Measurements from ENCODE around the gene PROCR.
"Not testable (repeated sequence)": the region's sequence is repeated elsewhere in the genome, so short reads cannot be mapped to it uniquely, and the experiment has no call there.

The PROCR gene

GRCh38 chr20:35171438-35171752, 477 bp upstream of the PROCR start:
- Histone ChIP-seq H3K27me3 (no peaks in the 10 kb centered on the region), H3K36me3 (peaks cover 0 to 10% (median under 1%) of the 10 kb centered on the region in 11 experiments; a peak in 12 of 22 replicates), H3K4me2 (peak overlapping the region; percentile 67 to 92 (median 79)), H3K9me3 (replicated peaks in 1 of 11) (no peaks in the 10 kb centered on the region), H3K4me3 (peak overlapping the region; percentile 36 to 69 (median 54); a peak in 16 of 20 replicates), H4K20me1 (no peaks in the 10 kb centered on the region), H3K9ac (peak overlapping the region in 7 of 11 experiments; percentile 57 to 79 (median 65); a peak in 10 of 22 replicates), H3K27ac (peak overlapping the region in 4 of 11 experiments; percentile 52 to 76 (median 72); a peak in 5 of 22 replicates), H3K4me1 (peaks cover 10 to 30% (median 17%) of the 10 kb centered on the region in 10 experiments; a peak in 19 of 20 replicates)
- TF ChIP-seq Cebpa-rat (IDR thresholded peaks at IDR 0.05), result no peak

DNA sequence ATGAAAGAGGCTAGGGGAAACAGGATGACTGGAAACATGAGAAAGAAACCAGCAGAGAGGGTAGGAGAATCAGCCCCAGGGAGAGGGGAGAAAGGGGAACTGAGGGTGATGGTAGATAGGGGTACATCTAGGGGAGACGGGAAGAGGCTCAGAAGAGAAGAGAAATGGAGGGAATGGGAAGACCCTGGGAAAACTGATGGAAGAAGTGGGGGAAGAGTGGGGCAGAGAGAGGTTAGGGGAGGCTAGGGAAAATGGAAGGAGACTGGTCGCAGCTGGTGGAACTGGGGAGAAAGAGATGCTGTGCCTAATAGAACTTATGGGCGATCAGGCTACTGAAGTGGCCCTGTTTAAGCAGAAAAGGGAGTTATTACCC, 548 bp downstream of the PROCR start:
- TF ChIP-seq Cebpa-rat (IDR thresholded peaks at IDR 0.05), result no peak
- Histone ChIP-seq H4K20me1 (no peaks in the 10 kb centered on the region), H3K4me2 (peak overlapping the region; percentile 67 to 92 (median 79); a peak in 21 of 22 replicates), H3K27me3 (no peaks in the 10 kb centered on the region), H3K9me3 (replicated peaks in 1 of 11) (no peaks in the 10 kb centered on the region), H3K9ac (peak overlapping the region; percentile 11 to 79 (median 61); a peak in 20 of 22 replicates), H3K4me3 (peak overlapping the region in 8 of 10 experiments; percentile 36 to 69 (median 56); a peak in 17 of 20 replicates), H3K27ac (peak overlapping the region in 7 of 11 experiments; percentile 24 to 76 (median 56); a peak in 12 of 22 replicates), H3K4me1 (peaks cover 10 to 26% (median 15%) of the 10 kb centered on the region in 10 experiments; a peak in 19 of 20 replicates), H3K36me3 (peaks cover 0 to 18% (median 5%) of the 10 kb centered on the region in 11 experiments; a peak in 12 of 22 replicates)

DNA sequence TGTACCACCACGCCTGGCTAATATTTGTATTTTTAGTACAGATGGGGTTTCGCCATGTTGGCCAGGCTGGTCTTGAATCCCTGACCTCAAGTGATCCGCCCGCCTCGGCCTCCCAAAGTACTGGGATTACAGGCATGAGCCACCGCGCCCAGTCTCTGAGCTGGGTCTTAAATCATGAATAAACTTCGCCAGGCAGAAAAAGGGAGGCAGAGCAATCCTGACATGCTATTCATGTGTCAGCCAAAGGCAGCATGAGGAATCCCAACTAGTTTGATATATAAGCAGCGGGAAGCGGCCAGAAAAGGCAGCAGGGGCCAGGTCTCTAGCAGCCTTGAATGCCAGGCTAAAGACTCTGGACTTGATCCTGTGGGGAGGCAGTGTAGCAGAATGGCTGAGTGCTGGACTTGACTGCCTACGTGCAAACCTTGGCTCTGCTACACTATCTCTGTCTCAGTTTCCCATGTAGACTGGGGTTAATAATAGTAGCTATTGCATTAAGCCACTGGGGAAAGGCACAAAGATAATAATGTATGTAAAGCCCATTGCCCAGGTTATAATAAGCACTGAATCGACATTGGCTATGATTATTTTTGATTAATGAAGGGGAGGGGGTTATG, 1.8 kb downstream of the PROCR start:
- Histone ChIP-seq H4K20me1 (no peaks in the 10 kb centered on the region), H3K27ac (no peak overlapping the region), H3K36me3 (peaks cover 0 to 24% (median 5%) of the 10 kb centered on the region in 11 experiments; a peak in 12 of 22 replicates), H3K4me2 (peak overlapping the region in 4 of 11 experiments; percentile 1 to 92 (median 62); a peak in 4 of 22 replicates), H3K9me3 (replicated peaks in 1 of 11) (no peaks in the 10 kb centered on the region), H3K4me1 (peaks cover 10 to 26% (median 15%) of the 10 kb centered on the region in 10 experiments; a peak in 19 of 20 replicates), H3K9ac (no peak overlapping the region), H3K27me3 (no peaks in the 10 kb centered on the region), H3K4me3 (no peak overlapping the region)
- TF ChIP-seq Cebpa-rat (IDR thresholded peaks at IDR 0.05), result no peak

GRCh38 chr20:35174458-35175216, 2.8 kb downstream of the PROCR start:
- no peak for TF ChIP-seq Cebpa-rat (IDR thresholded peaks at IDR 0.05)
- H3K4me3 ChIP-seq, result no peak overlapping the region
- H3K4me2 ChIP-seq, result peak overlapping the region in 1 of 11 experiments; percentile 92; a peak in 1 of 22 replicates

DNA sequence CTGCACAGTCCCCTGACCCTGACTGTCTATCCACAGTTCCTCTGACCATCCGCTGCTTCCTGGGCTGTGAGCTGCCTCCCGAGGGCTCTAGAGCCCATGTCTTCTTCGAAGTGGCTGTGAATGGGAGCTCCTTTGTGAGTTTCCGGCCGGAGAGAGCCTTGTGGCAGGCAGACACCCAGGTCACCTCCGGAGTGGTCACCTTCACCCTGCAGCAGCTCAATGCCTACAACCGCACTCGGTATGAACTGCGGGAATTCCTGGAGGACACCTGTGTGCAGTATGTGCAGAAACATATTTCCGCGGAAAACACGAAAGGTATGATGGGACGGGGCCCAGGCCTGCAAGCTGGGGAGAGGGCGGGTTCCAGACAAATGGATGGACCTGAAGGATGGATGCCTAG, 4.3 kb downstream of the PROCR start:
- Histone ChIP-seq H3K9me3 (replicated peaks in 1 of 11) (no peaks in the 10 kb centered on the region), H3K4me1 (peaks cover 10 to 26% (median 15%) of the 10 kb centered on the region in 10 experiments; a peak in 19 of 20 replicates), H3K4me3 (no peak overlapping the region), H3K4me2 (no peak overlapping the region), H3K36me3 (peaks cover 0 to 40% (median 5%) of the 10 kb centered on the region in 11 experiments; a peak in 12 of 22 replicates), H3K27ac (no peak overlapping the region), H3K27me3 (no peaks in the 10 kb centered on the region), H4K20me1 (no peaks in the 10 kb centered on the region), H3K9ac (no peak overlapping the region)
- no peak for TF ChIP-seq Cebpa-rat (IDR thresholded peaks at IDR 0.05)

More at GRCh38 chr20:35174458-35175216, 2.8 kb downstream of the PROCR start:
- H3K9me3 ChIP-seq (replicated peaks in 1 of 11), result no peaks in the 10 kb centered on the region
- no peaks in the 10 kb centered on the region for H4K20me1 ChIP-seq
- no peak overlapping the region for H3K27ac ChIP-seq
- H3K36me3 ChIP-seq, result peaks cover 0 to 33% (median 5%) of the 10 kb centered on the region in 11 experiments; a peak in 12 of 22 replicates
- H3K27me3 ChIP-seq, result no peaks in the 10 kb centered on the region
- H3K4me1 ChIP-seq, result peaks cover 10 to 26% (median 15%) of the 10 kb centered on the region in 10 experiments; a peak in 19 of 20 replicates
- no peak overlapping the region for H3K9ac ChIP-seq

DNA sequence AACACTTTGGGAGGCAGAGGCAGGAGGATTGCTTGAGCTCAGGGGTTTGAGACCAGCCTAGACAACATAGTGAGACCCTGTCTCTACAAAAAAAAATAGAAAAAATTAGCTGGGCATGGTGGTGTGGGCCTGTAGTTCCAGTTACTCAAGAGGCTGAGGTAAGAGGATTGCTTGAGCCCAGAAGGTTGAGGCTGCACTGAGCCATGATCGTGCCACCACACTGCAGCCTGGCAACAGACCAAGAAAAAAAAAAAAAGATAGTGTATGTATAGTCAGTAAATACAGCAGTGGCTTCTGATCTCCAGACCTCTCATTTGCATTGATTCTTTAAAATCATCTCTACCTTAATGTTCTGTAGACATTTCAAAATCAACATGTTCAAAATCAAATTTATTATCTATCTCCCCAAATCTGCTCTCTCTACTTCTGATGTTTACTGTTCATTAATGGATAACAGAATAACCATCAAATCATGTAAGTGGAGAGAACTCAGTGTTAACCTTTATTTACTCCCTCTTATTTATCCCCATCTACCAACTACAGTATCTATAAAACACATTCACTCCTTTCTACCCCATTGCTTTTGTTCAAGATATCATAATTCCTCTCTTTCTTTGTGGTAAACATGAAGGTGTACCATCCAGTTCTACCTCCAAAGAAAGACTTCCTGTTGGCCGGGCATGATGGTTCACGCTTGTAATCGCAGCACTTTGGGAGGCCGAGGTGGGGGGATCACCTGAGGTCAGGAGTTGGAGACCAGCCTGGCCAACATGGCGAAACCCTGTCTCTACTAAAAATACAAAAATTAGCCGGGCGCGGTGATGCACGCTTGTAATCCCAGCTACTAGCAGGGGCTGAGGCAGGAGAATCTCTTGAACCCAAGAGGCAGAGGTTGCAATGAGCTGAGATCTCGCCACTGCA, 7.7 kb downstream of the PROCR start:
- Histone ChIP-seq H3K27me3 (no peaks in the 10 kb centered on the region), H3K4me1 (no peaks in the 10 kb centered on the region), H4K20me1 (no peaks in the 10 kb centered on the region), H3K9ac (no peak overlapping the region), H3K36me3 (peaks cover 0 to 50% (median 5%) of the 10 kb centered on the region in 11 experiments; a peak in 13 of 22 replicates), H3K4me2 (no peak overlapping the region), H3K27ac (no peak overlapping the region), H3K4me3 (no peak overlapping the region), H3K9me3 (replicated peaks in 1 of 11) (no peaks in the 10 kb centered on the region)
- no peak for TF ChIP-seq Cebpa-rat (IDR thresholded peaks at IDR 0.05)

DNA sequence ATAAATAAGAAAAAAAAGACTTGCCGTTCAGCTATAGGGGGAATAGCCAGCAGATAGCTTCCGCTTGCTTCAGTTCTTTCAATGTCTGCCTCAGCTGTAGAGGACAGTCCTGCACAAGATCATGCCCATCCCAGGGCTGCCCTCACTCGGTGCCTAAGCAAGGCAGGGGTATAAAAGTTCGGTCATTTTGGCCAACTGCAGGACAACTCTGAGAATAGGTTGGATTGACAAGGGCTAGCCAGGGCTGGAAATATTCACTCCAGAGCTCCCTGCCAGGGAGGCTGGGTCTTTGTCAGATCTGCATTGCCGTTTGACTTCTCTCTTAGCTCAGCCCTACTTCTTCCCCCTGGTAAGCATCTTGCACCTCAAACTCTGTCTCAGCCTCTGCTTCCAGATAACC, 8.4 kb downstream of the PROCR start:
- Histone ChIP-seq H3K4me1 (no peaks in the 10 kb centered on the region), H3K4me2 (no peak overlapping the region), H4K20me1 (no peaks in the 10 kb centered on the region), H3K9ac (no peak overlapping the region), H3K27me3 (no peaks in the 10 kb centered on the region), H3K27ac (no peak overlapping the region), H3K4me3 (no peak overlapping the region), H3K9me3 (replicated peaks in 1 of 11) (no peaks in the 10 kb centered on the region), H3K36me3 (peaks cover 0 to 50% (median 5%) of the 10 kb centered on the region in 11 experiments; a peak in 13 of 22 replicates)
- TF ChIP-seq Cebpa-rat (IDR thresholded peaks at IDR 0.05), result no peak

DNA sequence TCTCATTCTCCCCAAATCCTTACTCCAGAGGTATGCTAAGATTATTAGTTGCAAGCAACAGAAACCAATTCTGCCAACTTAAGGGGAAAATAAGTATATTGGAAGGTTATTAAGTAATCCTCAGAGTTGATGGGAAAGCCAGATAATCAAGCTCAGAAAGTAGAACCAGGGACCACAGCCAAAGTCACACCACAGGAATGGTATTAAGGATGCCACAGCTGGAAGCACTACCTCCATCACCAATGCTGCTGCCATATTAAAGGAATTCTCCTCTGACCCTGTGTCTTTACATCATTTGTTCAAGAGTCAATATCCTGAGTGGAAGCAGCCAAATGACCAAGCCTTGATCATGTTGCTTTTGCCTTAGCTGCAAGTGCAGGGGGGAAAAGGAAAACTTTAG, 9.9 kb downstream of the PROCR start:
- Histone ChIP-seq H4K20me1 (no peaks in the 10 kb centered on the region), H3K36me3 (peaks cover 0 to 39% (median under 1%) of the 10 kb centered on the region in 11 experiments; a peak in 12 of 22 replicates), H3K27me3 (no peaks in the 10 kb centered on the region), H3K9me3 (replicated peaks in 1 of 11) (no peaks in the 10 kb centered on the region), H3K4me1 (no peaks in the 10 kb centered on the region), H3K9ac (no peak overlapping the region), H3K27ac (no peak overlapping the region), H3K4me2 (no peak overlapping the region), H3K4me3 (no peak overlapping the region)
- no peak for TF ChIP-seq Cebpa-rat (IDR thresholded peaks at IDR 0.05)

GRCh38 chr20:35186691-35187289, 14.9 kb downstream of the PROCR start:
- not testable (repeated sequence) for H3K36me3 ChIP-seq; H3K27me3 ChIP-seq; H3K4me2 ChIP-seq; H3K9ac ChIP-seq; H3K27ac ChIP-seq; H3K4me1 ChIP-seq; H4K20me1 ChIP-seq; H3K9me3 ChIP-seq (replicated peaks in 1 of 11); H3K4me3 ChIP-seq

Data from BLaER1 treated with 17β-estradiol and CSF1 and Interleukin-3, amounts not matched to agents 10 nM and 100 nM (cell line).